HFFc6 (cell line): ENCODE data around the gene NOS1. TPM values are rescaled to one million over a fixed set of nuclear protein-coding genes. Genes with fewer than 3 reads are reported as not detected.

Source experiments
- DNase-seq: peaks from one replicate; pipeline ENCODE4 v3.0.0-alpha.2; 2018
- H3K27ac Mint-ChIP-seq: 2 replicates; pipeline ENCODE4 v1.8.0; 2020; ENCODE audit warnings: mild to moderate bottlenecking, mixed read lengths
- H3K27me3 Mint-ChIP-seq: 2 replicates; pipeline ENCODE4 v1.8.0; 2021; ENCODE audit warnings: mild to moderate bottlenecking, moderate library complexity, mixed read lengths; ENCODE audit not compliant: insufficient read depth
- H3K36me3 Mint-ChIP-seq: 2 replicates; pipeline ENCODE4 v1.8.0; 2021; ENCODE audit warnings: low read depth, mixed read lengths
- H3K4me1 Mint-ChIP-seq: 2 replicates; pipeline ENCODE4 v1.8.0; 2020; ENCODE audit warnings: low read depth, mixed read lengths
- H3K4me3 Mint-ChIP-seq: 2 replicates; pipeline ENCODE4 v1.8.0; 2020; ENCODE audit warnings: mild to moderate bottlenecking, moderate library complexity, mixed read lengths
- H3K9me3 Mint-ChIP-seq: 2 replicates; pipeline ENCODE4 v1.8.0; 2020; ENCODE audit warnings: mild to moderate bottlenecking, mixed read lengths
- total RNA-seq, 6 experiments: library from RNA; stranded (reverse); fragmentation: NEBNext Ultra II Directional; extraction: Animal tissue kit (Norgen Biotek cat#: 25700); gene quantifications; 2 replicates in 1 of 6; 3 replicates in 5 of 6; pipeline ENCODE4 v1.2.3, GENCODE V29; 2021
- TF ChIP-seq, protein P1 (sequence below): fragments of 200-600 bp; sonication (generic); IDR thresholded peaks from 2 replicates; pipeline ENCODE4 v1.5.0; 2021; ENCODE audit warnings: antibody characterized with exemption, mild to moderate bottlenecking

NOS1 gene
- total RNA-seq, 6 experiments from 2014 or later = not detected

DNA sequence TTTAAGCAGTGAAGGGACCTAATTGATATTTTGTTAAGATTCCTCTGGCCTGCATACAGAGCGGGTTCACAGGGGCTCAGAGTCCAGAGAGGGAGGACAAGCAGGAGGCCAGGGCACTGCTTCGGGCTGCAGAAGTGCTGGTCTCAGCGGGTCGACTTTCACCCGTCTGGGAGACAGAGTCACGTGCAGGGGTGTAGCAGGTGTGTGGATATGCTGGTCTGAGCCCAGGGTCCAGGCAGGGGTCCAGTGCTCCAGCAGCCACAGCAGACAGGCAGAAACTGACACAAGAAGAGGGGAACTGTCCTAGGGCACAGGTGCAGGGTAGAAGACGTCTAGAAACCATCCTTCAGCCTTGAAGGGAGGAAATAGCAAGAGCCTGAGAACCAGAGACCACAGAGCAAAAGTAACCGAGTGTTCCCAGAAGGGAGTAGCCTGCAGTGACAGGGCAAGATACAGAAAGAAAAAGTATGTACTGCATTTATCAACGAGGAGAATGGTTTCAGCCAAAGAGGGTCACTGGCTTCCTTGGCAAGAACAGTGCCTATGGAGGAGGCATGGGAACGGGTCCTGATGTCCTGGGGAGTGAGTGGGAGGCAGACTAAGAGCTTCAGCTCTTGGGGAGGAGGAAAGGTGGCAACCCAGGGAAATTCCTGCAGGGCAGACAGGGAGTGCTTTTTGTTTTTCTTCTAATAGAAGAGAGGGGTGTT lies 199.8 kb downstream of the NOS1 start:
- H3K27me3 Mint-ChIP-seq = peaks cover 2% of the 10 kb centered on the region; the same call in 1 of the 2 replicates
- TF ChIP-seq, protein P1, sequence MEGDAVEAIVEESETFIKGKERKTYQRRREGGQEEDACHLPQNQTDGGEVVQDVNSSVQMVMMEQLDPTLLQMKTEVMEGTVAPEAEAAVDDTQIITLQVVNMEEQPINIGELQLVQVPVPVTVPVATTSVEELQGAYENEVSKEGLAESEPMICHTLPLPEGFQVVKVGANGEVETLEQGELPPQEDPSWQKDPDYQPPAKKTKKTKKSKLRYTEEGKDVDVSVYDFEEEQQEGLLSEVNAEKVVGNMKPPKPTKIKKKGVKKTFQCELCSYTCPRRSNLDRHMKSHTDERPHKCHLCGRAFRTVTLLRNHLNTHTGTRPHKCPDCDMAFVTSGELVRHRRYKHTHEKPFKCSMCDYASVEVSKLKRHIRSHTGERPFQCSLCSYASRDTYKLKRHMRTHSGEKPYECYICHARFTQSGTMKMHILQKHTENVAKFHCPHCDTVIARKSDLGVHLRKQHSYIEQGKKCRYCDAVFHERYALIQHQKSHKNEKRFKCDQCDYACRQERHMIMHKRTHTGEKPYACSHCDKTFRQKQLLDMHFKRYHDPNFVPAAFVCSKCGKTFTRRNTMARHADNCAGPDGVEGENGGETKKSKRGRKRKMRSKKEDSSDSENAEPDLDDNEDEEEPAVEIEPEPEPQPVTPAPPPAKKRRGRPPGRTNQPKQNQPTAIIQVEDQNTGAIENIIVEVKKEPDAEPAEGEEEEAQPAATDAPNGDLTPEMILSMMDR = no peak
- no peaks in the 10 kb centered on the region for H3K9me3 Mint-ChIP-seq
- no peak overlapping the region for H3K27ac Mint-ChIP-seq
- no peak for DNase-seq
- H3K36me3 Mint-ChIP-seq = peaks cover 13% of the 10 kb centered on the region
- no peaks in the 10 kb centered on the region for H3K4me1 Mint-ChIP-seq
- H3K4me3 Mint-ChIP-seq = no peak overlapping the region

DNA sequence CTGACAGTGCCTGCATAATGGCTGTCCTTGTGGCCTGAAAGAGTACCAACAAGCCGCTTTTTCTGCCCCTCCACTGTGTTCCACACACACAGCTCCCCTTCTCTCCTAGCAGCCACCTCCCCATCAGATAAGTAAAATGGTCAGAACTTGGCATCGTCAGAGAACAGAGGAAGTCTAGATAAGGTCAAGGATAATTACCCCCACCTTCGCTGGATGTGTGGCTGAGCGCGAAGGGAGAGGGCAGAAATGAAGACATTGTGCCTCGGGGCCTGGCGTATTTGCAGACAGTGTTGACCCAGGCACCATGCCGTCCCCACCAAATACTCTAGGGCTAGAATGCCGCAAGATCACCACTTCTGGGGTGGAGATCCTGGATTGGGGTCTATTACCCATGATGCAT lies 201.8 kb downstream of the NOS1 start:
- Mint-ChIP-seq H3K36me3 (peaks cover 14% of the 10 kb centered on the region; the same call in 1 of the 2 replicates), H3K4me3 (no peak overlapping the region), H3K4me1 (no peaks in the 10 kb centered on the region), H3K27me3 (peaks cover 2% of the 10 kb centered on the region; the same call in 1 of the 2 replicates), H3K9me3 (no peaks in the 10 kb centered on the region), H3K27ac (no peak overlapping the region)
- DNase-seq = no peak
- TF ChIP-seq, protein P1 = no peak

DNA sequence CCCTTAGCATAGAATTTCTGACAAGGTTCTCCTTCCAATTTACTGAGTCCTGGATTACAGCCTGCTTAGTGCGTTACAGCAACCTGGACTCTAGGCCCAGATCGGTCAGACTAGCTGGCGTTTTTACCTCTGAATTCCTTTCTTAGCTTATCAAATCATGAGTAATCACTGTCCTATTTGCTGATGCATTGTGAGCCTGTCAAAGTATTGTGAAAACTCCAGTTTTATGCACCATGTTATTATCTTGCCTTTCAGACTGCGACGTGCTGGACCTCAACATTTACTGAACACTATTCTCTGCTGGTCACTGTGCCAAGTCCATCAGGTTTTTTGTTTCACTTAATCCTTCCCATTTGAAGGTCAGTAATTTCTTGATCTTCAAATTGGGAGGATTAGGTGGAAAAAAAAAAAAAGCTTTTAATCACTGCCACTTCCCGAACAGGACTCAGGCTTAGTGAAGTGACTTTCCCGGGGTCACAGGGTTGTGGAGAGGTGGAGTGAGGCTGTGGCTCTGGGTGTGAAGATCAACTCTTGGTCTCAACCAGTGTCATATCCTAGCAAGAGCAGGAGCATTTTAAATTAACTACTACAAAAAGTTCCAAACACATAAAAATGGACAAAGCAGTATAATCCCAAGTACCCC lies 202.4 kb downstream of the NOS1 start:
- no peaks in the 10 kb centered on the region for H3K9me3 Mint-ChIP-seq
- no peak overlapping the region for H3K4me3 Mint-ChIP-seq
- no peak for DNase-seq
- peaks cover 2% of the 10 kb centered on the region; the same call in 1 of the 2 replicates for H3K27me3 Mint-ChIP-seq
- H3K4me1 Mint-ChIP-seq = no peaks in the 10 kb centered on the region
- no peak overlapping the region for H3K27ac Mint-ChIP-seq
- H3K36me3 Mint-ChIP-seq = peaks cover 14% of the 10 kb centered on the region; the same call in 1 of the 2 replicates
- TF ChIP-seq, protein P1 = no peak

Other genes with a start within 250 kb of the NOS1 start
- 10 to 100 TPM; 26.2 to 35.3 (median 32.3) TPM for gene FBXO21, start 171.2 kb downstream of the NOS1 start, total RNA-seq